GM12878 (cell line): ENCODE measurements around the gene PDLIM3. TPM values are rescaled to one million over a fixed set of nuclear protein-coding genes. Genes with fewer than 3 reads are reported as not detected.

Experiments used
- ATAC-seq: fragments of 200-7000 bp; cut with Tn5 transposase; 3 replicates; pipeline ENCODE4 v1.9.1; 2020; ENCODE audit warnings: mild to moderate bottlenecking, moderate library complexity
- BruUV-seq: library from RNA; stranded (reverse); fragments of 400-500 nt; replicated peaks from 2 replicates; lab custom pipeline; 2021; lab: Mats Ljungman, UMichigan
- CTCF ChIA-PET: fragments of 300-600 bp; sonication (Branson Sonifier 250); formaldehyde crosslinking; extraction: SDS; loops from one replicate; lab custom pipeline; 2021; ENCODE audit warnings: inconsistent platforms; lab: Yijun Ruan, JAX
- POLR2A ChIA-PET: fragments of 350-600 bp; formaldehyde crosslinking; extraction: SDS; loops from one replicate; lab custom pipeline; 2021; ENCODE audit warnings: inconsistent platforms; lab: Charles Lee
- RAD21 ChIA-PET: fragments of 300-600 bp; sonication (Branson Sonifier 250); formaldehyde crosslinking; loops from one replicate; lab custom pipeline; 2023; ENCODE audit warnings: antibody characterized with exemption; ENCODE audit not compliant: unreplicated experiment; lab: Charles Lee
- SMC1A ChIA-PET: fragments of 300-600 bp; sonication (Branson Sonifier 250); formaldehyde crosslinking; loops from one replicate; lab custom pipeline; 2023; ENCODE audit not compliant: unreplicated experiment, uncharacterized antibody; lab: Charles Lee
- DNase-seq: peaks from one replicate; pipeline ENCODE4 v3.0.0-alpha.2; 2011; ENCODE audit warnings: low read depth, low spot score
- FAIRE-seq: peaks from 3 replicates; lab custom pipeline; 2011; peaks lifted over from hg19 to GRCh38; lab: Jason Lieb, UNC
- H2AFZ ChIP-seq: 2 replicates; pipeline ENCODE4 v1.6.0; 2011; ENCODE audit warnings: low read depth, low read length, control low read depth; ENCODE audit not compliant: control insufficient read depth
- H3K27ac ChIP-seq: 2 replicates; pipeline ENCODE4 v1.5.1; 2011; ENCODE audit warnings: control low read depth; ENCODE audit not compliant: control insufficient read depth, insufficient read depth
- H3K27me3 ChIP-seq, 2 experiments: replicated peaks in 1 of 2; 2 replicates each; pipeline versions ENCODE4 v1.6.0 to v1.6.1; 2011; ENCODE audit warnings: low read length in 1 of 2; ENCODE audit not compliant: control insufficient read depth in 2 of 2, insufficient read depth in 2 of 2
- H3K36me3 ChIP-seq, 2 experiments: 2 replicates each; pipeline ENCODE4 v1.5.1; 2011; ENCODE audit warnings: low read length in 1 of 2; ENCODE audit not compliant: control insufficient read depth in 2 of 2, insufficient read depth in 2 of 2
- H3K4me1 ChIP-seq: 2 replicates; pipeline ENCODE4 v1.6.1; 2011; ENCODE audit warnings: mild to moderate bottlenecking, low read length, moderate library complexity, mixed read lengths; ENCODE audit not compliant: control insufficient read depth, insufficient read depth
- H3K4me2 ChIP-seq: 2 replicates; pipeline ENCODE4 v1.6.0; 2011; ENCODE audit warnings: control low read depth; ENCODE audit not compliant: control insufficient read depth, insufficient read depth
- H3K4me3 ChIP-seq: fragments of 200-600 bp; sonication (generic); 2 replicates; pipeline ENCODE4 v1.5.1; 2016
- H3K79me2 ChIP-seq: 2 replicates; pipeline ENCODE4 v1.6.0; 2011; ENCODE audit warnings: low read length; ENCODE audit not compliant: control insufficient read depth, insufficient read depth
- H3K9ac ChIP-seq: 2 replicates; pipeline ENCODE4 v1.8.0; 2011; ENCODE audit warnings: low read length, control low read depth, mixed read lengths; ENCODE audit not compliant: control insufficient read depth, insufficient read depth
- H3K9me3 ChIP-seq: replicated peaks from 3 replicates; pipeline ENCODE4 v1.5.1; 2011; ENCODE audit warnings: mild to moderate bottlenecking, low read length; ENCODE audit not compliant: control insufficient read depth, insufficient read depth
- H4K20me1 ChIP-seq: 2 replicates; pipeline ENCODE4 v1.6.0; 2011; ENCODE audit not compliant: control insufficient read depth, insufficient read depth
- ETV6 ChIP-seq, 2 experiments: fragments of 450-650 bp in 1 of 2; IDR thresholded peaks in 1 of 2; conservative IDR thresholded peaks in 1 of 2; 2 replicates each; pipeline ENCODE4 v1.6.1; 2014; ENCODE audit warnings: antibody characterized with exemption in 1 of 2, borderline replicate concordance in 1 of 2, low read depth in 1 of 2, mild to moderate bottlenecking in 1 of 2, moderate library complexity in 1 of 2
- POLR2A ChIP-seq: IDR thresholded peaks from 2 replicates; pipeline ENCODE4 v1.6.1; 2011; ENCODE audit warnings: low read depth, mild to moderate bottlenecking, low read length
- SREBF2 ChIP-seq: IDR thresholded peaks from 2 replicates; pipeline ENCODE4 v1.6.1; 2012; ENCODE audit warnings: mild to moderate bottlenecking, low read length
- TCF3 ChIP-seq: IDR thresholded peaks from 2 replicates; pipeline ENCODE4 v1.6.1; 2012; ENCODE audit warnings: low read depth, mild to moderate bottlenecking, low read length, borderline replicate concordance; ENCODE audit not compliant: insufficient read depth
- ZSCAN29 ChIP-seq: fragments of 450-650 bp; IDR thresholded peaks from 2 replicates; pipeline ENCODE4 v1.6.1; 2017; ENCODE audit warnings: mild to moderate bottlenecking, moderate library complexity
- WGBS: methylation state at CpG from one replicate; pipeline ENCODE4 v1.1.6; 2016; ENCODE audit warnings: low lambda C conversion rate; ENCODE audit not compliant: insufficient replicate concordance, insufficient coverage; ENCODE audit errors: missing lambda C conversion rate; 5-methylcytosine and 5-hydroxymethylcytosine counted together
- in situ Hi-C: fragments of 300-500 bp; cut with MboI; formaldehyde crosslinking; loops from 9 replicates; pipeline ENCODE4 v1.14.3; 2018; ENCODE audit warnings: mixed read lengths
- intact Hi-C: fragments of 100-400 bp; cut with micrococcal nuclease; formaldehyde crosslinking; loops from one replicate; pipeline ENCODE4 v1.14.2; 2022; ENCODE audit not compliant: unreplicated experiment
- polyA plus RNA-seq, 11 experiments: library from polyadenylated mRNA; depleted of rRNA in 4 of 11; unstranded in 6 of 11; stranded (reverse) in 5 of 11; fragments of >200 nt; fragmentation: Nextera tagmentation in 4 of 11; fragmentation: Illumina TruSeq in 1 of 11; extraction: Ambion mirVana in 4 of 11; extraction: Trizol in 1 of 11; gene quantifications; 1 replicate in 1 of 11; 2 replicates in 10 of 11; pipeline versions ENCODE4 v1.2.1 to v1.2.3, GENCODE V29; 2011 to 2016; ENCODE audit warnings: inconsistent platforms in 2 of 11, missing spikeins in 2 of 11, low read depth in 1 of 11
- total RNA-seq, 4 experiments: library from RNA; depleted of rRNA in 3 of 4; stranded (reverse); fragments of >200 nt in 3 of 4; fragmentation: Illumina TruSeq in 1 of 4; extraction: Trizol in 1 of 4; gene quantifications; 2 replicates each; pipeline versions ENCODE4 v1.2.1 to v1.2.3, GENCODE V29; 2013 to 2021
- TF ChIP-seq, protein P1 (sequence below): fragments of 450-650 bp; IDR thresholded peaks from 2 replicates; pipeline ENCODE4 v1.6.1; 2017; ENCODE audit warnings: mild to moderate bottlenecking, moderate library complexity
- TF ChIP-seq, protein P2 (sequence below): fragments of 450-650 bp; IDR thresholded peaks from 2 replicates; pipeline ENCODE4 v1.6.1; 2017; ENCODE audit warnings: antibody characterized with exemption, mild to moderate bottlenecking, moderate library complexity

PDLIM3 gene
- total and polyA plus RNA-seq, 10 of the 15 experiments (the other 5 are each of a cell fraction or from before 2014, with no cell fraction given), result 0.04 to 0.43 (median 0.08) TPM; not detected in 7

DNA sequence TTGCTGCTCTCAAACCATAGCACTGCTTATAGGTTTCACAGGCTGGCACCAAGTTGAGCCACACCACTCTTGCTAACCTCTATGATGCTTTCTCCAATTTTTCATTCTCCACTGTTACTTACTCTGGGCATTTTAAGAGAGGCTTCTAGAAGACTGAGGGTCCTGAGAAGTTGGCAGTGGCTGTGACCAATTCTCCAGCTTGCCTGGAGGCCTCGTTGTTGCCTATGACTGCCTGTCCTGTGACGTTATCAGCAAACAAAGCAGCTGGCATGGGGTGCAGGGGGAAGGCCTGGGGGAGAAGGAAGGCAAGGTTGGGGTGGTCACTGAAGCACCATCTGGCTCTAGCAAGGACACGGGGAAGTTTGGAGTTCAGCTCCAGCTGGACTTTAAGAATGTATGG lies 30.4 kb upstream of the PDLIM3 start:
- no peaks in the 10 kb centered on the region; the same call in 1 of the 2 replicates for H3K4me1 ChIP-seq
- no peak for ATAC-seq

More for the DNA sequence above, 30.4 kb upstream of the PDLIM3 start:
- H3K9ac ChIP-seq, result no peak overlapping the region
- H3K9me3 ChIP-seq, result peaks cover 2% of the 10 kb centered on the region; the same call in 2 of the 3 replicates
- POLR2A ChIA-PET, result no interaction called here
- intact Hi-C loops, result no loop called here
- no peak overlapping the region for H2AFZ ChIP-seq
- H3K36me3 ChIP-seq, result no peaks in the 10 kb centered on the region
- H3K79me2 ChIP-seq, result no peaks in the 10 kb centered on the region
- RAD21 ChIA-PET, result no interaction called here
- no peaks in the 10 kb centered on the region for H4K20me1 ChIP-seq
- no peak for DNase-seq
- no peaks in the 10 kb centered on the region; a peak in 1 of 4 replicates for H3K27me3 ChIP-seq
- WGBS, result 54% methylated on average over 3 of the region's 3 CpGs
- SMC1A ChIA-PET, result no interaction called here
- no peak overlapping the region for H3K27ac ChIP-seq
- no TSS peak for BruUV-seq
- TF ChIP-seq POLR2A (no peak), ETV6 (conservative IDR thresholded peaks at IDR 0.05 in 1 of 2, IDR thresholded peaks at IDR 0.05 in 1 of 2; ENCODE audit: borderline replicate concordance in 1 of 2, low read depth in 1 of 2) (no peak), SREBF2 (no peak), TCF3 (no peak), ZSCAN29 (no peak)
- TF ChIP-seq, protein P1, sequence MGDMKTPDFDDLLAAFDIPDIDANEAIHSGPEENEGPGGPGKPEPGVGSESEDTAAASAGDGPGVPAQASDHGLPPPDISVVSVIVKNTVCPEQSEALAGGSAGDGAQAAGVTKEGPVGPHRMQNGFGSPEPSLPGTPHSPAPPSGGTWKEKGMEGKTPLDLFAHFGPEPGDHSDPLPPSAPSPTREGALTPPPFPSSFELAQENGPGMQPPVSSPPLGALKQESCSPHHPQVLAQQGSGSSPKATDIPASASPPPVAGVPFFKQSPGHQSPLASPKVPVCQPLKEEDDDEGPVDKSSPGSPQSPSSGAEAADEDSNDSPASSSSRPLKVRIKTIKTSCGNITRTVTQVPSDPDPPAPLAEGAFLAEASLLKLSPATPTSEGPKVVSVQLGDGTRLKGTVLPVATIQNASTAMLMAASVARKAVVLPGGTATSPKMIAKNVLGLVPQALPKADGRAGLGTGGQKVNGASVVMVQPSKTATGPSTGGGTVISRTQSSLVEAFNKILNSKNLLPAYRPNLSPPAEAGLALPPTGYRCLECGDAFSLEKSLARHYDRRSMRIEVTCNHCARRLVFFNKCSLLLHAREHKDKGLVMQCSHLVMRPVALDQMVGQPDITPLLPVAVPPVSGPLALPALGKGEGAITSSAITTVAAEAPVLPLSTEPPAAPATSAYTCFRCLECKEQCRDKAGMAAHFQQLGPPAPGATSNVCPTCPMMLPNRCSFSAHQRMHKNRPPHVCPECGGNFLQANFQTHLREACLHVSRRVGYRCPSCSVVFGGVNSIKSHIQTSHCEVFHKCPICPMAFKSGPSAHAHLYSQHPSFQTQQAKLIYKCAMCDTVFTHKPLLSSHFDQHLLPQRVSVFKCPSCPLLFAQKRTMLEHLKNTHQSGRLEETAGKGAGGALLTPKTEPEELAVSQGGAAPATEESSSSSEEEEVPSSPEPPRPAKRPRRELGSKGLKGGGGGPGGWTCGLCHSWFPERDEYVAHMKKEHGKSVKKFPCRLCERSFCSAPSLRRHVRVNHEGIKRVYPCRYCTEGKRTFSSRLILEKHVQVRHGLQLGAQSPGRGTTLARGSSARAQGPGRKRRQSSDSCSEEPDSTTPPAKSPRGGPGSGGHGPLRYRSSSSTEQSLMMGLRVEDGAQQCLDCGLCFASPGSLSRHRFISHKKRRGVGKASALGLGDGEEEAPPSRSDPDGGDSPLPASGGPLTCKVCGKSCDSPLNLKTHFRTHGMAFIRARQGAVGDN, result no peak
- TF ChIP-seq, protein P2, sequence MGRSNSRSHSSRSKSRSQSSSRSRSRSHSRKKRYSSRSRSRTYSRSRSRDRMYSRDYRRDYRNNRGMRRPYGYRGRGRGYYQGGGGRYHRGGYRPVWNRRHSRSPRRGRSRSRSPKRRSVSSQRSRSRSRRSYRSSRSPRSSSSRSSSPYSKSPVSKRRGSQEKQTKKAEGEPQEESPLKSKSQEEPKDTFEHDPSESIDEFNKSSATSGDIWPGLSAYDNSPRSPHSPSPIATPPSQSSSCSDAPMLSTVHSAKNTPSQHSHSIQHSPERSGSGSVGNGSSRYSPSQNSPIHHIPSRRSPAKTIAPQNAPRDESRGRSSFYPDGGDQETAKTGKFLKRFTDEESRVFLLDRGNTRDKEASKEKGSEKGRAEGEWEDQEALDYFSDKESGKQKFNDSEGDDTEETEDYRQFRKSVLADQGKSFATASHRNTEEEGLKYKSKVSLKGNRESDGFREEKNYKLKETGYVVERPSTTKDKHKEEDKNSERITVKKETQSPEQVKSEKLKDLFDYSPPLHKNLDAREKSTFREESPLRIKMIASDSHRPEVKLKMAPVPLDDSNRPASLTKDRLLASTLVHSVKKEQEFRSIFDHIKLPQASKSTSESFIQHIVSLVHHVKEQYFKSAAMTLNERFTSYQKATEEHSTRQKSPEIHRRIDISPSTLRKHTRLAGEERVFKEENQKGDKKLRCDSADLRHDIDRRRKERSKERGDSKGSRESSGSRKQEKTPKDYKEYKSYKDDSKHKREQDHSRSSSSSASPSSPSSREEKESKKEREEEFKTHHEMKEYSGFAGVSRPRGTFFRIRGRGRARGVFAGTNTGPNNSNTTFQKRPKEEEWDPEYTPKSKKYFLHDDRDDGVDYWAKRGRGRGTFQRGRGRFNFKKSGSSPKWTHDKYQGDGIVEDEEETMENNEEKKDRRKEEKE, result no peak
- TF ChIP-seq, all 136 proteins: peak for 0
- Histone ChIP-seq H3K4me2 (no peak overlapping the region), H3K4me3 (no peak overlapping the region)
- in situ Hi-C loops, result no loop called here
- FAIRE-seq, result no peak
- CTCF ChIA-PET, result no interaction called here
